Measurements from ENCODE around the gene LRCH1.
A peak's percentile ranks its signal among the peaks of the same experiment; 100 is the strongest.

The LRCH1 gene

GRCh38 chr13:46637213-46637612 lies 84.2 kb downstream of the LRCH1 start:
- Histone ChIP-seq H2BK12ac (ENCODE audit: low read length in 2 of 2) (peak overlapping the region in 1 of 2 experiments; percentile 15), H3K9me3 (ENCODE audit: control insufficient read depth, low read length) (no peaks in the 10 kb centered on the region), H2BK5ac (ENCODE audit: low read depth, low read length, poor library complexity, severe bottlenecking) (no peak overlapping the region), H4K91ac (ENCODE audit: low read length) (no peak overlapping the region), H4K8ac (ENCODE audit: low read length) (no peak overlapping the region), H3K79me1 (replicated peaks; ENCODE audit: low read length, poor library complexity, severe bottlenecking) (peaks cover 8% of the 10 kb centered on the region), H3K4me3 (ENCODE audit: insufficient read depth in 1 of 2, low read depth in 1 of 2, low read length in 2 of 2) (no peak overlapping the region), H3K9ac (ENCODE audit: low read length) (no peak overlapping the region), H2AK5ac (ENCODE audit: low read length, severe bottlenecking) (peak overlapping the region; percentile 45), H2BK120ac (ENCODE audit: low read depth, low read length) (no peak overlapping the region), H3K14ac (ENCODE audit: low read length in 2 of 2) (no peak overlapping the region), H3K4ac (ENCODE audit: low read depth in 1 of 2, low read length in 2 of 2) (no peak overlapping the region), H3K4me2 (ENCODE audit: low read length, poor library complexity, severe bottlenecking) (no peak overlapping the region), H3K18ac (ENCODE audit: low read depth in 1 of 2, low read length in 2 of 2) (no peak overlapping the region), H3K27ac (ENCODE audit: low read length, poor library complexity, severe bottlenecking) (peak overlapping the region; percentile 81), H3K4me1 (ENCODE audit: control insufficient read depth, insufficient read depth, low read depth, low read length) (peaks cover 25% of the 10 kb centered on the region), H2AFZ (ENCODE audit: low read depth, low read length) (no peak overlapping the region), H3K36me3 (ENCODE audit: control insufficient read depth in 1 of 2, insufficient read depth in 2 of 2, low read depth in 1 of 2, low read length in 2 of 2) (no peaks in the 10 kb centered on the region), H2BK15ac (ENCODE audit: low read depth, poor library complexity, severe bottlenecking) (no peak overlapping the region), H3K23ac (ENCODE audit: low read length in 2 of 2) (no peak overlapping the region), H3K27me3 (ENCODE audit: control insufficient read depth in 1 of 2, insufficient read depth in 1 of 2, low read length in 2 of 2) (no peaks in the 10 kb centered on the region)
- DNase-seq: no peak
- WGBS: 88% methylated on average over 4 of the region's 4 CpGs

DNA sequence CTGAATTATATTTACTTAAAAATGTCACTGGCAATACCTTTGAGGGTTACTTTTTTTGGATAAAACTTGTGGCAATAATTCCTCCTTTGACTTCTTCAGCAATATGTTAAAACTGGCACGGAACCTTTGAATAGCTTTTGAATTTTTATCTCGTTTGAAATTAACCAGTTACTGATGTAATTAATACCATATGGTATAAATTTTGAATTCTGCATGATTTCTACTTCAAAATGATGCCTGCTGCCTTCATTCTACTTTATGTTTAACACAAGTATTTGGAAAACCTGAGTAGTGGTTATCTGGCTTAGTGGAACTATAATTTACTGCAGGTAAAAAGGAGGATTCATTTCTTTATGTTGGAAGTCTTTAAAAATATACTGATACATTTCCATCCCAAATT lies 85.3 kb downstream of the LRCH1 start:
- no CpG with 5 or more reads among the region's 2 CpGs for WGBS
- no peak overlapping the region for H2BK120ac ChIP-seq (ENCODE audit: low read depth, low read length)
- H3K27ac ChIP-seq (ENCODE audit: low read length, poor library complexity, severe bottlenecking): peak overlapping the region; percentile 67
- no peak overlapping the region for H3K4ac ChIP-seq (ENCODE audit: low read depth in 1 of 2, low read length in 2 of 2)
- H3K4me1 ChIP-seq (ENCODE audit: control insufficient read depth, insufficient read depth, low read depth, low read length): peaks cover 25% of the 10 kb centered on the region
- no peak overlapping the region for H2BK12ac ChIP-seq (ENCODE audit: low read length in 2 of 2)
- no peak overlapping the region for H3K9ac ChIP-seq (ENCODE audit: low read length)
- no peaks in the 10 kb centered on the region for H3K27me3 ChIP-seq (ENCODE audit: control insufficient read depth in 1 of 2, insufficient read depth in 1 of 2, low read length in 2 of 2)
- H3K4me2 ChIP-seq (ENCODE audit: low read length, poor library complexity, severe bottlenecking): no peak overlapping the region
- H2BK5ac ChIP-seq (ENCODE audit: low read depth, low read length, poor library complexity, severe bottlenecking): no peak overlapping the region
- H3K23ac ChIP-seq (ENCODE audit: low read length in 2 of 2): no peak overlapping the region
- no peak overlapping the region for H4K8ac ChIP-seq (ENCODE audit: low read length)
- no peaks in the 10 kb centered on the region for H3K36me3 ChIP-seq (ENCODE audit: control insufficient read depth in 1 of 2, insufficient read depth in 2 of 2, low read depth in 1 of 2, low read length in 2 of 2)
- DNase-seq: no peak
- no peak overlapping the region for H2AK5ac ChIP-seq (ENCODE audit: low read length, severe bottlenecking)
- H3K9me3 ChIP-seq (ENCODE audit: control insufficient read depth, low read length): no peaks in the 10 kb centered on the region
- H4K91ac ChIP-seq (ENCODE audit: low read length): no peak overlapping the region
- H3K18ac ChIP-seq (ENCODE audit: low read depth in 1 of 2, low read length in 2 of 2): no peak overlapping the region
- no peak overlapping the region for H3K4me3 ChIP-seq (ENCODE audit: insufficient read depth in 1 of 2, low read depth in 1 of 2, low read length in 2 of 2)
- H2AFZ ChIP-seq (ENCODE audit: low read depth, low read length): no peak overlapping the region
- H3K79me1 ChIP-seq (replicated peaks; ENCODE audit: low read length, poor library complexity, severe bottlenecking): peaks cover 8% of the 10 kb centered on the region
- H2BK15ac ChIP-seq (ENCODE audit: low read depth, poor library complexity, severe bottlenecking): no peak overlapping the region
- H3K14ac ChIP-seq (ENCODE audit: low read length in 2 of 2): no peak overlapping the region

DNA sequence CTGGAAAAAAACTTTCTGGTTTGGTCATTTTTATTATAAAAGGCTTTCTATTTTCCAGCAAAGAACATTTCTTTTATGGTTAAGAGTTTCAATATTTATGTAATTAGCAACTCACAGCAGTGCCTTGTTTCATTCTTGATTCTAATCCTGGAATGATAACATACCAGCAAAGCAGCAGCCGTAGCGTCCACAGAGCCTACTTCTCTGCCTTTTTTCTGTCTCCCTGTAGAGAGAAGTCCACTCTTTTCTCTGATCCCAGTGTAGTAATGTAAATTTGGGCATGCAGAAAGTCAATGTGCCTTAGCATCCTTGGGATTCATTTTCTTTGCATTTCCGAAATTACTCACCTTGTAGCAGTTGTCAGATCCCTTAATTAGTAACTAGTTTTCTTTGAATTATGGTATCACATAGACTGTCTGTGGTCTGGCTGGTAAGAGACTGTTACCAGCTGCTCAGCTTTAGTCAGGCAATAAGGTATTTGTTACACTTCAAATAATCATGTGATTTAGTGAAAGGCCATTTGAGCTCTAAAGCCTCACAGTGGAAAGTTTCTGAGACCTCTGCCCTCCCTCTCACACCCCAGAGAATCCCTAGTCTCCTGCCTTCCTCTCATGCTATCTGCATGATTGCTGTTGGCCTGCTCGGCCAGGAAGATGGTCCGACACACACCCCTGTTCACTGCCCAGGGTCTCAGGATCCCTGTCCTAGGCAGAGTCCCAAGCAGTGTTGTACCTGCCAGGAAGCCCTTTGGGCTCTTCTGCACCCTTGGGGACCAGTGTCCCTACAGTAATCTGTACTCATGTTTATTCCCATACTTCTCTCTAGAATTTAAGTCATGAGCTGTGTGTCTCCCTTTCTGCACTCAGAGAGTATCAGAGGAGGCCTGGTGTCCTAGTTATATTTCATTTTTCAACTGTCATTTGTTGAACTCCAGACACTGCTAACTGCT lies 86.3 kb downstream of the LRCH1 start:
- no peak overlapping the region for H3K14ac ChIP-seq (ENCODE audit: low read length in 2 of 2)
- no peaks in the 10 kb centered on the region for H3K27me3 ChIP-seq (ENCODE audit: control insufficient read depth in 1 of 2, insufficient read depth in 1 of 2, low read length in 2 of 2)
- H2BK12ac ChIP-seq (ENCODE audit: low read length in 2 of 2): no peak overlapping the region
- H2AFZ ChIP-seq (ENCODE audit: low read depth, low read length): no peak overlapping the region
- H3K4me1 ChIP-seq (ENCODE audit: control insufficient read depth, insufficient read depth, low read depth, low read length): peaks cover 21% of the 10 kb centered on the region
- H2BK15ac ChIP-seq (ENCODE audit: low read depth, poor library complexity, severe bottlenecking): no peak overlapping the region
- 41% methylated on average over 5 of the region's 5 CpGs for whole genome bisulfite sequencing
- H3K4me2 ChIP-seq (ENCODE audit: low read length, poor library complexity, severe bottlenecking): no peak overlapping the region
- H2BK5ac ChIP-seq (ENCODE audit: low read depth, low read length, poor library complexity, severe bottlenecking): peak overlapping the region; percentile 36
- H3K23ac ChIP-seq (ENCODE audit: low read length in 2 of 2): no peak overlapping the region
- no peak overlapping the region for H4K8ac ChIP-seq (ENCODE audit: low read length)
- no peak overlapping the region for H4K91ac ChIP-seq (ENCODE audit: low read length)
- peaks cover 5% of the 10 kb centered on the region for H3K79me1 ChIP-seq (replicated peaks; ENCODE audit: low read length, poor library complexity, severe bottlenecking)
- no peak overlapping the region for H2BK120ac ChIP-seq (ENCODE audit: low read depth, low read length)
- DNase-seq: peak; percentile 72
- H3K4me3 ChIP-seq (ENCODE audit: insufficient read depth in 1 of 2, low read depth in 1 of 2, low read length in 2 of 2): peak overlapping the region in 1 of 2 experiments; percentile 34
- H3K27ac ChIP-seq (ENCODE audit: low read length, poor library complexity, severe bottlenecking): peak overlapping the region; percentile 92
- H3K18ac ChIP-seq (ENCODE audit: low read depth in 1 of 2, low read length in 2 of 2): no peak overlapping the region
- H2AK5ac ChIP-seq (ENCODE audit: low read length, severe bottlenecking): peak overlapping the region; percentile 24
- peak overlapping the region; percentile 8 for H3K9ac ChIP-seq (ENCODE audit: low read length)
- no peaks in the 10 kb centered on the region for H3K36me3 ChIP-seq (ENCODE audit: control insufficient read depth in 1 of 2, insufficient read depth in 2 of 2, low read depth in 1 of 2, low read length in 2 of 2)
- no peak overlapping the region for H3K4ac ChIP-seq (ENCODE audit: low read depth in 1 of 2, low read length in 2 of 2)
- H3K9me3 ChIP-seq (ENCODE audit: control insufficient read depth, low read length): no peaks in the 10 kb centered on the region

DNA sequence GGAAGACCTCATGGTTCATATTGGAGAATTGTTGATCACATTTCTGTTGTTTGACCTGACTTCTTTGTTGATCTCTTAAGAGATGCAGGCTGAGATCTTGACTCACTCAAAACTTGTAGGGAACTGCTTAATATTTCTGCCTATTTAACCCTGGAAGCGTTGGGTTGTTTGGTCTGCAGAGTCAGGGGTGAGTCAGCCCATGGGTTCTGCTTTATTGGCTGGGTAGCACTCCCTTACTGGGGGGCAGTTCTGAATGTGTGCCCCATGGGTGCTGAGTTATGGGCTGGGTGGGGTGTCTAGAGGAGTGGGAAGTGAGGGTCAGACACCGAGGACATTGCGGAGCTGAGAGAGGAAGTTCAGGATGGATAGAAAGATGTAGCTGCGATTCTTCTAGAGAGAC lies 87.9 kb downstream of the LRCH1 start:
- DNase-seq: peak; percentile 45
- Histone ChIP-seq H3K9ac (ENCODE audit: low read length) (peak overlapping the region; percentile 62), H2BK5ac (ENCODE audit: low read depth, low read length, poor library complexity, severe bottlenecking) (peak overlapping the region; percentile 61), H2BK12ac (ENCODE audit: low read length in 2 of 2) (no peak overlapping the region), H3K4me3 (ENCODE audit: insufficient read depth in 1 of 2, low read depth in 1 of 2, low read length in 2 of 2) (peak overlapping the region in 1 of 2 experiments; percentile 71), H2BK15ac (ENCODE audit: low read depth, poor library complexity, severe bottlenecking) (no peak overlapping the region), H3K4me2 (ENCODE audit: low read length, poor library complexity, severe bottlenecking) (no peak overlapping the region), H2BK120ac (ENCODE audit: low read depth, low read length) (no peak overlapping the region), H3K27ac (ENCODE audit: low read length, poor library complexity, severe bottlenecking) (peak overlapping the region; percentile 92), H4K91ac (ENCODE audit: low read length) (no peak overlapping the region), H3K9me3 (ENCODE audit: control insufficient read depth, low read length) (no peaks in the 10 kb centered on the region), H2AK5ac (ENCODE audit: low read length, severe bottlenecking) (peak overlapping the region; percentile 94), H3K23ac (ENCODE audit: low read length in 2 of 2) (no peak overlapping the region), H2AFZ (ENCODE audit: low read depth, low read length) (no peak overlapping the region), H3K79me1 (replicated peaks; ENCODE audit: low read length, poor library complexity, severe bottlenecking) (peaks cover 2% of the 10 kb centered on the region), H3K4me1 (ENCODE audit: control insufficient read depth, insufficient read depth, low read depth, low read length) (peaks cover 20% of the 10 kb centered on the region), H4K8ac (ENCODE audit: low read length) (no peak overlapping the region), H3K36me3 (ENCODE audit: control insufficient read depth in 1 of 2, insufficient read depth in 2 of 2, low read depth in 1 of 2, low read length in 2 of 2) (no peaks in the 10 kb centered on the region), H3K18ac (ENCODE audit: low read depth in 1 of 2, low read length in 2 of 2) (no peak overlapping the region), H3K27me3 (ENCODE audit: control insufficient read depth in 1 of 2, insufficient read depth in 1 of 2, low read length in 2 of 2) (no peaks in the 10 kb centered on the region), H3K14ac (ENCODE audit: low read length in 2 of 2) (no peak overlapping the region), H3K4ac (ENCODE audit: low read depth in 1 of 2, low read length in 2 of 2) (peak overlapping the region in 1 of 2 experiments; percentile 27)
- WGBS: 30% methylated on average over 1 of the region's 4 CpGs
